Measurements from ENCODE around the gene MAN2A2. TPM values are rescaled to one million over a fixed set of nuclear protein-coding genes. Genes with fewer than 3 reads are reported as not detected.

The MAN2A2 gene
- total and polyA plus RNA-seq, 2 donors (not counting 3 experiments of a cell fraction or from before 2014, with no cell fraction given): 60.9 to 77.7 TPM

GRCh38 chr15:90875549-90875981 lies 27.5 kb upstream of the MAN2A2 start:
- ChIA-PET CTCF (no interaction called here), POLR2A (no interaction called here)
- Histone ChIP-seq H3K27me3 (ENCODE audit: control insufficient read depth in 2 of 2, insufficient read depth in 2 of 2, low read length in 2 of 2) (no peaks in the 10 kb centered on the region), H2AFZ (ENCODE audit: low read depth, low read length) (no peak overlapping the region), H4K20me1 (replicated peaks; ENCODE audit: control insufficient read depth, extremely low read depth, insufficient read depth, low read length) (no peaks in the 10 kb centered on the region), H3K27ac (ENCODE audit: insufficient read depth, low read depth, low read length) (no peak overlapping the region), H3K9me1 (replicated peaks; ENCODE audit: control insufficient read depth, extremely low read depth, insufficient read depth, low read length) (no peaks in the 10 kb centered on the region), H3K9me3 (replicated peaks; ENCODE audit: control insufficient read depth, insufficient read depth, low read length) (no peaks in the 10 kb centered on the region), H3K36me3 (ENCODE audit: control insufficient read depth in 2 of 2, extremely low read depth in 1 of 2, insufficient read depth in 2 of 2, low read length in 2 of 2) (peaks cover 12 to 39% of the 10 kb centered on the region in 2 experiments), H3K79me2 (ENCODE audit: control insufficient read depth, insufficient read depth, low read length) (peaks cover 48% of the 10 kb centered on the region), H3K4me2 (ENCODE audit: insufficient read depth, low read length) (no peak overlapping the region), H3K4me3 (replicated peaks in 1 of 3; ENCODE audit: insufficient read depth in 1 of 3, low read depth in 1 of 3, low read length in 3 of 3) (no peak overlapping the region), H3K4me1 (ENCODE audit: control insufficient read depth, extremely low read depth, insufficient read depth, low read length) (peaks cover 26% of the 10 kb centered on the region), H3K9ac (replicated peaks; ENCODE audit: extremely low read depth, insufficient read depth, low read length) (no peak overlapping the region)
- intact Hi-C loops (cut with micrococcal nuclease): no loop called here
- FAIRE-seq (no peak), DNase-seq (ENCODE audit: low read depth, low spot score) (no peak)
- dilution Hi-C loops (cut with MboI; ENCODE audit: extremely low pct_ligation_motif_present, low sequenced_read_pairs): no loop called here
- BruUV-seq (replicated peaks): no TSS peak
- TF ChIP-seq POLR2AphosphoS5 (IDR thresholded peaks at IDR 0.05; ENCODE audit: insufficient read depth, low read depth, low read length) (no peak), MYC (IDR thresholded peaks at IDR 0.05; ENCODE audit: low read depth, low read length) (no peak), FOS (IDR thresholded peaks at IDR 0.05; ENCODE audit: borderline replicate concordance, insufficient read depth, low read length) (no peak), EZH2 (IDR thresholded peaks at IDR 0.05; ENCODE audit: borderline replicate concordance, low read depth, low read length, severe bottlenecking) (no peak), CTCF (IDR thresholded peaks at IDR 0.05; ENCODE audit: extremely low read depth in 1 of 2, insufficient read depth in 1 of 2, low read depth in 1 of 2, low read length in 2 of 2) (no peak), POLR2A (IDR thresholded peaks at IDR 0.05; ENCODE audit: low read depth, low read length) (no peak)
- TF ChIP-seq, protein P1, sequence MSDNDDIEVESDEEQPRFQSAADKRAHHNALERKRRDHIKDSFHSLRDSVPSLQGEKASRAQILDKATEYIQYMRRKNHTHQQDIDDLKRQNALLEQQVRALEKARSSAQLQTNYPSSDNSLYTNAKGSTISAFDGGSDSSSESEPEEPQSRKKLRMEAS (IDR thresholded peaks at IDR 0.05; ENCODE audit: insufficient read depth, insufficient read length): no peak
